ENCODE results near the gene GYG1. TPM values are rescaled to one million over a fixed set of nuclear protein-coding genes. Genes with fewer than 3 reads are reported as not detected.
"Not testable (repeated sequence)": the region's sequence is repeated elsewhere in the genome, so short reads cannot be mapped to it uniquely, and the experiment has no call there.

Gene GYG1
- total RNA-seq, 1 experiment from 2014 or later, result 79.4 TPM

- no peak for DNase-seq (ENCODE audit: low read depth)
These were observed 10.1 kb upstream of the GYG1 start for GRCh38 chr3:148981273-148981672.

GRCh38 chr3:148987551-148987950 is 3.8 kb upstream of the GYG1 start:
- not testable (repeated sequence) for DNase-seq (ENCODE audit: low read depth)

DNA sequence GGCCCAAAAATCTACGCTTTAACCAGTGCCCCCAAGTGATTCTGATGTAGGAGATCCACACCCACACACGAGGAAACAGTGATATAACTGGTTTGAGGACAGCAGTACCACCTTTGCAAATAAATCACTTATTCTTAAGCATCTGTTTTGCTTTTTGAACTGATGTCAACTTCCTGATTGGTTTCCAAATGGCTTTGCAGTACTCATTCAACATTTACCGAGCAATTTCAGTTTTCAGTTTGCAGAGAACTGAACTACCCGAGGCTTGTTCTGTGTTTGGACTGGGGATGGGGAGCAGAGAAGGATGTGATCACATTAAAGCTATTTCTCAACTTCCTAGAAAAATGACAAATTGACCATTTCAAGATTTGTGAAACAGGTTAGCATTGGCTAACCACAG is 1.1 kb upstream of the GYG1 start:
- no peak for DNase-seq (ENCODE audit: low read depth)

GRCh38 chr3:148992027-148992634 is 791 bp downstream of the GYG1 start:
- DNase-seq (ENCODE audit: low read depth), result peak; percentile 30

DNA sequence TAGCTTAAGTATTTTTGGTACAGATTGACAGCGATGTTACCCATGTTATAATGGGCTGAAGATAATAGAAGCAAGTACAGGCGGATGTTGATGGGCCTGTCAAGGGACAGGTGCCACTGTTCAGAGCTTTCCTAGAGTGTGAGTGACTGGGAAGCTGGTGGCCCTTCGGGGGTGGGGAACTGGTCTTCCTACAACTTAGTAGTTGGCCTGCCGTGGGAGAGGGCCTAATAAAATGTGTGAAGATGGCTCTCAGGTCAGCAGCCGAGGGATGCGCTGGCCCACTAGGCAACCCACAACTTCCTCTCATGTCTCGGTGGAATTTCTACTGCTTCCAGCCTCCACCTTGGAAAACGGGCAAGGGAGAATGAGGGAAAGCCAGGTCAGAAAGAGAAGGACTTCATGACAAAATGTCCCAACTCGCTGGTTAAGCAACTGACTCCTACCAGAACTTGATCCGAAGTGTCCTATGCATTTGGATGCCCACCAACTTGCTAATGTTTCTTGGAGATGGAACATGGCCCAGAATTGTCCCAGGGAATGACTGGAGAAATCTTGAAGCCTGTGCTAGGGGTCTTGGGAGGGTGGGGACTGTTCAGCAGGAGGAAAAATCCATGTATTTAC is 1.4 kb downstream of the GYG1 start:
- DNase-seq (ENCODE audit: low read depth), result no peak

- DNase-seq (ENCODE audit: low read depth), result no peak
These were observed 6.3 kb downstream of the GYG1 start for GRCh38 chr3:148997623-148998022.

DNA sequence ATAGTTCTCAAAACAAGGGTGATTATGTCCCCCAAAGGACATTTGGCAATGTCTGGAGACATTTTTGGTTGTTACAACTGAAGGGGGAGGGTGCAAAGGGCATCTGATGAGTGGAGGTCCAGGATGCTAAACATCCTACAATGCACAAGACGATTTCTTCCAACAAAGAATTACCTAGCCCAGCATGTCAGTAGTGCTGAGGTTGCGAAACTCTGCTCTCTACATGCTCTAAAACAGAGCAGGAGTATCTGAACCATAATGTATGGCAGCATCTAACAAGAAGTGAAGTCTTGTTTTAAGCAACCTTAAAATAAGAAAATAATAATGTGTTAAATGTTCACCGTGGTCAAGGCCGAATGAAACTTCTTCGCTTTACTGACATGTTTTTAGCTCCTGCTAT is 7.0 kb downstream of the GYG1 start:
- DNase-seq (ENCODE audit: low read depth), result no peak

DNA sequence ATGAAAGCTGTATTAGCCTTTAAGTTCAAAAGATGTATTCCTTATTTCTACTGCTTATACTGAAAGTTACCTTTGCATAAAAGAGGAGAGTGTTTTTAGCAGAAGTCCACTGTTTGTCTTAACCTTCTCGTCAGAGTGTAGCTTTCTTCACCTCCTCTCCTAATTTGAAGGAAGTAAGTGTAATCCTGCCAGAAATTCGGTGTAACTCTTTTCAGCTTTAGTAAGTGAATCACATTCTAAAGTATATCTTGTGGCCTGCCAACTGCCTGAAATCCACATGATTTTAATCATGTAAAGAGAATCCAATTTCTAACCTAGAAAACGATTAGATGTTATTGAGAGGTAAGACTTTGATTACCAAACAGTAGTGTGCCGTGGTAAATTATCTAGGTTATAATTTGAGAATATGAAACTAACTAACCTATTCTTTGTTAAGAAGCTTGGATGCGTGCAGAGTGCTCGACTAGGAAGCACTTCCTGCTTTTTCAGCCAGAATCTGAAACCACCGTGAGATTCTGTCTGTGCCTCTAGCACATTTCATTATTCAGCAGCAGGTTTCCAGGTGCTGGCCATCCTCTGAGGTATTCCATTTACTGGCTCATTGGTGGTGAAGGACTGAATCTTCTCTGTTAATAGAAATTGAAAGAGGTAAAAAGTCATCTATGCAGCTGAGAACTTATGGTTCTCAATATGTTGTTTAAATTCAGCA is 7.5 kb downstream of the GYG1 start:
- no peak for DNase-seq (ENCODE audit: low read depth)

DNA sequence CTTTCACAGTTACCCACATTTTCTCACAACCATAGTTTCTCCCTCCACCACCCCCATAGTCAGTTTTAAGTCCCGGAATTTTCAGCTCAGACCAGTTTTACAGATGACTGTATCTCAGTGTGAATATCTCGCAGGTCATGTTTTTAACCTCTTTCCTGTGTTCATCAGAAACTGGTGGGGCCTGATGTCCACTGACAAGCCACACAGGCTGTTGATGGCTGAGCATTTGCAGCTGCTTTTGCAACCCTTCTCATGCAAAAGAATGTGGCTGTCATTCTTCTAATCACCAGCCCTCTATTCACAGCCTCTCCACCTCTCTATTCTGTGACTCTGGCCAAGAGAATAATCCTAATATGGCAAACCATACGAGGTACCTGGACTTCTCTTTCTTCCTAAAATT is 8.5 kb downstream of the GYG1 start:
- DNase-seq (ENCODE audit: low read depth), result no peak

- DNase-seq (ENCODE audit: low read depth), result no peak
These were observed 8.9 kb downstream of the GYG1 start for GRCh38 chr3:149000206-149000745.

GRCh38 chr3:149001727-149002126 is 10.4 kb downstream of the GYG1 start:
- no peak for DNase-seq (ENCODE audit: low read depth)

- no peak for DNase-seq (ENCODE audit: low read depth)
These were observed 12.4 kb downstream of the GYG1 start for GRCh38 chr3:149003653-149004305.

DNA sequence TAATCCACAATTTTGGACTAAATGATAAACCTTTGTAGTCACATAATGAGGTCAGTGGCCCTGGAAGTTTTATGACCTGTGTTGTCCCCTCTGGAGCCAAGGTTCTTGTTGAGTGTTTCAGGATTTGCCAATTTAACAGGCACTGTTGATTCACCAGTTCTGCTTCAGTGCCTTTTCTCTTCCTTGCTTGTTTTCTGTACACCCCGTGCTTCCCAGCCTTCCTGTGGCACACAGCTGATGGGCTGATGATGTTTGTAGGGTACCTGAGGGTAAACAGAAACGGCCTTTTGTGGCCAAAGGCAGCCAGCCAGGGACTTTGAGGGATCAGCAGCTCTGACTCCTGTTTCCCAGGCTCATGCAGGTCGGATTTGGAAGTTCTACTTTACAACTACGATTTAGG is 13.3 kb downstream of the GYG1 start:
- DNase-seq (ENCODE audit: low read depth), result no peak

GRCh38 chr3:149005416-149005815 is 14.1 kb downstream of the GYG1 start:
- no peak for DNase-seq (ENCODE audit: low read depth)

DNA sequence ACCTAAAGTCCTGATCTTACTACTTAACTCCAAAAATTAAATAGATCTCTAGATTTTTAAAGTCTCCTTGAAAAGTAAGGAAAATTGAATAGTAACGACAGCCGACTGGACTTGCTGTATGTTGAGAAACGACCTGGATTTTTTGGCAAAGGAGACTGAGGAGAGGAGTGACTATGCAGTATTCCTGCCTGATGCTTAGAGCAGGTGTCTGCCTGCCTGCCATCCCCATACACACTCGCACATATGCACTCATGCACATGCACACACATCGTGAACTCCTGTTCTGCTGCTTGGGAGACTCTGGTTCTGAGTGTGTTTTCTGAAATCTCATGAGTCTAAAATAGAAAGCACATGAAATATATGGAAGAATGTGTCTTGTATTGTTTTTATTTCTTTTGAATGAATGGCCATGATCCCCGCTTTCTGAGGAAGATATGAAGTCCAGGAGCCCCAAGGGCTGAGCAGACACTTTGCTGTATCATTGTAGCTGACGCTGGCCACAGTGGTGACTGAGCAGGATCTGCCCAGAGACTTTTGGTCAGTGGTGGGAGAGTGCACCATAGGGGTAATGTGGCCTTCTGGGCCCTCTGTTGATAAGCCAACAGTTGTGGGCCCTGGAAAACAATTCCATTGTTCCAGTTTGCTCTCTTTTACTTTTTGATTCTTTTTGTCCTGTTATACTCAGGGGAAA is 16.4 kb downstream of the GYG1 start:
- DNase-seq (ENCODE audit: low read depth), result no peak

DNA sequence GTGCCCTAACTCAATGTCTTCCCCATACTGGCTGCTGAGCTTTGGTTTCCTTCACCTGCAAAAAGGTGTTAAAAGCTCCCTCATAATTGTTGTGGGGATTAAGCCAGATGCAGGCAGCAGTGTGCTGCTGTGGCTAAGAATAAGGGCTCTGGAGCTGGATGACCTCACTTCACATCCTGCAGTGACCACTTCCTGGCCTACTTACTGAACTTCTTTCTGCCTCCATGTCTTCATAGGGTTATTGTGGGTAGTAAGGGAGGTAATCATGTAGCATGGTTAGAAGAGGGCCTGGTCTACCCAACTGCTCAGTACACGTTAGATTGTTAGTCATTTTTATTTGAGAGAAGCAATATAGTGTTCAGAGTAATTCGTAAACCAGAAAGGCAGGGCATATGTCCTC is 18.4 kb downstream of the GYG1 start:
- peak; percentile 87 for DNase-seq (ENCODE audit: low read depth)

DNA sequence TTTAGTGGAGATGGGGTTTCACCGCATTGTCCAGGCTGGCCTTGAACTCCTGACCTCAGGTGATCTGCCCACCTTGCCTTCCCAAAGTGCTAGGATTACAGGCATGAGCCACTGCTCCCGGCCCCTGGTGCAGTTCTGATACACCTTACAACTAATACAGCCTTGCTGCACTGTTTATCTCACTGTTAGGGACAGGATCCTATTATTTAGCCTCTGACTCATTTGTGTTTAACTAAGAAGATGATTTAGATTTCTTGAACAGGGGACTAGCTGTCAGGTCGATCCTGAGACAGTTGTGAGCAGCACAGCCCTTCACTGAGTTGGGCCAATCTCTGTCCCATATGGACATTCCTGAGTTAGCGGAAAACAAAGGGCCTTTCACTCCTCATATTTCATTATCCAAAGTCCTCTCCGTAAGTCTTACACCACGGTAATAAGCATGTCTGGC is 19.2 kb downstream of the GYG1 start:
- DNase-seq (ENCODE audit: low read depth), result peak; percentile 36

DNA sequence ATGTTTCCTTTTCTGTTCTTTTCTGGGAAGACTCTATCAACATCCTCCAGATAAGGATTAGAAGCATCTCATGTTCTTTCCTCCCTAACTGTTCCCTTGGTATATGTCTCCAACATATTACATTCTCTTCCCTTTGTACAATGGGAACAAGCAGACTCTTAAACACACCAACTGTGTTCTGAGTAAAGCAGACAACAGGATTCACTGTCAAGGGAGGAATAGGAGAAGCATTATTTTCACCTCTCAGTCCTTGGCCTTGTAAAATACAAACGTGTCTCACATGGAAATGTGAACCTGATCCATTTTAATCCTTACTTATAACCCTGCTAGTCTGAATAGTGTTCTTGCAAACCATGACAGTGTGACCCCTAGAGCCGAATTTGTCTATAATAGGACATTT is 19.6 kb downstream of the GYG1 start:
- DNase-seq (ENCODE audit: low read depth), result no peak

DNA sequence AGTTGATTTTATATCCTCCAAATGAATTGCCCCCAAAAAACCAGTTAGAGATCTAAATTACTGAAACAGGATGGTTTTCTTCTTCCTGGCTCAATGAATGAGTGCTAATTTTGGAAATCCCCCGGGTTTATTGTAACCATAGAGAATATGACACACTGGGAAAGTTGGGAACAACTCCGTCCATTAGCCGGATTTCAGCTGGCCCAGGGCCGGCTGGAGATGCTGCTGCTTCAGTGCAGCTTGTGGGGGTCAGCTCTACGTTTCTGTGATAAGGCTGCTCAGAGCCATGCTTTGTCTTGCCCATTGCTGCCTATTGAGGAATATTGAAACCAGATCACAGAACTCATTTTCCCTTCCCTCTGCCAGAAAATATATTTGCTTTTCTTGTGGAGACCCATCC is 20.3 kb downstream of the GYG1 start:
- DNase-seq (ENCODE audit: low read depth), result no peak

DNA sequence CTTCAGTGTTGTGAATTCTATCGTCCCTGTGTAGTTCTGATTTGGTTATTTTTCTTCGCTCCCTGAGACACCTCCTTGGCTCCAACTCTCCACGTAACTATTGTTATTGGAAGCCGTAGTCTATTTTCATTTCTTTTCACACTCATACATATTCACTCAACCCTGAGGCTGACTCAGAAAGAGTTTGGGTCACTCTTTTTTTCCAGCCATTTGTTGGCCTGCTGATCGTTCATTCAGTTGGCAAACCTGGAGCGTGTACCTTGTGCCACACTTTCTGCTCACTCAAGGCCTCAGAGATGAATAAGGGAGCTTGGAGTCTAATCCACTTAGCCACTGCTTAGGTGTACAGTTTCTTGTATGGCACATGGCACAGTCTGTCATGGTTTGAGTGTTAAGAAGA is 22.4 kb downstream of the GYG1 start:
- DNase-seq (ENCODE audit: low read depth), result no peak

GRCh38 chr3:149015393-149015792 is 24.1 kb downstream of the GYG1 start:
- DNase-seq (ENCODE audit: low read depth), result no peak
